Activated T-helper 17 cell treated with anti-CD3 and anti-CD28 coated beads, Interleukin-2, amount 50 U/mL, for 72 hours (primary cell): ENCODE data around the gene ZNF556. TPM values are rescaled to one million over a fixed set of nuclear protein-coding genes. Genes with fewer than 3 reads are reported as not detected.
"Not testable (repeated sequence)": the region's sequence is repeated elsewhere in the genome, so short reads cannot be mapped to it uniquely, and the experiment has no call there.

ENCODE experiments used
- ATAC-seq: fragments of 150-1000 bp; cut with Tn5 transposase; replicated peaks from 2 replicates; pipeline ENCODE4 v1.10.0; 2021; ENCODE audit warnings: mild to moderate bottlenecking, moderate library complexity
- H3K27ac Mint-ChIP-seq: one replicate; pipeline ENCODE4 v1.8.0; 2022; ENCODE audit warnings: mixed read lengths
- H3K27me3 Mint-ChIP-seq: one replicate; pipeline ENCODE4 v1.8.0; 2022; ENCODE audit warnings: mixed read lengths
- H3K36me3 Mint-ChIP-seq: one replicate; pipeline ENCODE4 v1.8.0; 2022; ENCODE audit warnings: low read depth, mild to moderate bottlenecking, mixed read lengths
- H3K4me1 Mint-ChIP-seq: one replicate; pipeline ENCODE4 v1.8.0; 2022; ENCODE audit warnings: mixed read lengths
- H3K4me3 Mint-ChIP-seq: one replicate; pipeline ENCODE4 v1.8.0; 2022; ENCODE audit warnings: mild to moderate bottlenecking, mixed read lengths
- H3K9me3 Mint-ChIP-seq: one replicate; pipeline ENCODE4 v1.8.0; 2022; ENCODE audit warnings: mixed read lengths
- total RNA-seq, 2 donors: library from RNA; stranded (reverse); gene quantifications; one replicate each; pipeline ENCODE4 v1.2.3, GENCODE V29; 2022

Gene ZNF556
- total RNA-seq, 2 donors from 2014 or later, result 0.95 TPM; not detected in 1

DNA sequence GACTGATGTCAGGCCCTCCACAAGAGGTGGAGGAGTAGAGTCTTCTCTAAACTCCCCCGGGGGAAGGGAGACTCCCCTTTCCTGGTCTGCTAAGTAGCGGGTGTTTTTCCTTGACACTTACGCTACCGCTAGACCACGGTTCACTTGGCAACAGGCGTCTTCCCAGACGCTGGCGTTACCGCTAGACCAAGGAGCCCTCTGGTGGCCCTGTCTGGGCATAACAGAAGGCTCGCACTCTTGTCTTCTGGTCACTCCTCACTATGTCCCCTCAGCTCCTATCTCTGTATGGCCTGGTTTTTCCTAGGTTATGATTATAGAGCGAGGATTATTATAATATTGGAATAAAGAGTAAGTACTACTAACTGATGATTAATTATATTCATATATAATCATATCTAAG, 5.0 kb downstream of the ZNF556 start:
- not testable (repeated sequence) for H3K4me1 Mint-ChIP-seq, H3K27me3 Mint-ChIP-seq, H3K36me3 Mint-ChIP-seq, ATAC-seq, H3K9me3 Mint-ChIP-seq, H3K4me3 Mint-ChIP-seq, H3K27ac Mint-ChIP-seq

DNA sequence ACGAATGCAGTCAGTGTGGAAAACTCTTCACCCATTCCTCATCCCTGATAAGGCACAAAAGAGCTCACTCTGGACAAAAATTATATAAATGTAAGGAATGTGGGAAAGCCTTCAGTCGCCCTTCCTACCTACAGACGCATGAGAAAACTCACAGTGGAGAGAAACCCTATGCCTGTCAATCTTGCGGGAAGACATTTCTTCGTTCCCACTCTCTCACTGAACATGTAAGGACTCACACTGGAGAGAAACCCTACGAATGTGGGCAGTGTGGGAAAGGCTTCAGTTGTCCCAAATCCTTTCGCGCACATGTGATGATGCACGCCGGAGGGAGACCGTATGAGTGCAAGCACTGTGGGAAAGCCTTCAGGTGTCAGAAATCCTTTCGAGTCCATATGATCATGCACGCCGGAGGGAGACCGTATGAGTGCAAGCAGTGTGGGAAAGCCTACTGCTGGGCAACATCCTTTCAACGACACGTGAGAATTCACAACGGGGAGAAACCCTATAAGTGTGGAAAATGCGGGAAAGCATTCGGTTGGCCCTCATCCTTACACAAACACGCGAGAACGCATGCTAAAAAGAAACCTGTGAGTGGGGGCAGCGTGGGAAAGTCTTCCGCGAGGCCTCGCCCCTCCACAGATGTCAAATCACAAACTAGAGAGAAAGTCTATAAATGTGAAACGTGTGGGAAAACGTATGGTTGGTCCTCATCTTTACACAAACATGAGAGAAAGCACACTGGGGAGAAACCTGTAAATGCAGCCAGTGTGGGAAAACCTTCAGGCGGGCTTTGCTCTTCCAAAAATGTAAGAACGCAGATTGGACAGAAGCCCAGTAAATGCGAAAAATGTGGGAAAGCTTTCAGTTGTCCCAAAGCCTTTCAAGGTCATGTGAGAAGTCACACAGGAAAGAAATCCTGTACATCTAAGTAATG, 10.5 kb downstream of the ZNF556 start:
- H3K27me3 Mint-ChIP-seq, result no peaks in the 10 kb centered on the region
- ATAC-seq, result no peak
- H3K27ac Mint-ChIP-seq, result no peak overlapping the region
- no peaks in the 10 kb centered on the region for H3K36me3 Mint-ChIP-seq
- no peaks in the 10 kb centered on the region for H3K9me3 Mint-ChIP-seq
- H3K4me1 Mint-ChIP-seq, result no peaks in the 10 kb centered on the region
- no peak overlapping the region for H3K4me3 Mint-ChIP-seq

GRCh38 chr19:2883686-2884439, 16.7 kb downstream of the ZNF556 start:
- Mint-ChIP-seq H3K4me1 (peaks cover 5% of the 10 kb centered on the region), H3K9me3 (no peaks in the 10 kb centered on the region), H3K27me3 (no peaks in the 10 kb centered on the region), H3K4me3 (no peak overlapping the region), H3K27ac (no peak overlapping the region), H3K36me3 (no peaks in the 10 kb centered on the region)
- ATAC-seq, result no peak

DNA sequence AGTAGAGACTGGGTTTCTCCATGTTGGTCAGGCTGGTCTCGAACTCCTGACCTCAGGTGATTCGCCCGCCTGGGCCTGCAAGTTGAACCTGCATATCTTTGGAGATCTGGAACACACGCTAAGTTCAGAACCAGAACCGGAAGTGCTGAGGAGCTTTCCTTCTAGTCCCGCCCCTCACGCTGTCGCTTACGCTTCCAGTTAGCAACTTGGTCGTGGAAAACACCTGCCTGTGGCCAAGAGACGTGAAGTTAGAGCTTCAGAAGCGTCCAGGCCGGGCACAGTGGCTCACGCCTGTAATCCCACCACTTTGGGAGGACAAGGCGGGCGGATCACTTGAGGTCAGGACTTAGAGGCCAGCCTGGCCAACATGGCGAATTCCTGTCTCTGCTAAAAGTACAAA, 18.6 kb downstream of the ZNF556 start:
- no peak for ATAC-seq
- H3K27me3 Mint-ChIP-seq, result no peaks in the 10 kb centered on the region
- no peaks in the 10 kb centered on the region for H3K36me3 Mint-ChIP-seq
- H3K27ac Mint-ChIP-seq, result no peak overlapping the region
- peaks cover 5% of the 10 kb centered on the region for H3K4me1 Mint-ChIP-seq
- H3K9me3 Mint-ChIP-seq, result no peaks in the 10 kb centered on the region
- H3K4me3 Mint-ChIP-seq, result no peak overlapping the region

GRCh38 chr19:2887391-2887914, 20.3 kb downstream of the ZNF556 start:
- peaks cover 5% of the 10 kb centered on the region for H3K4me1 Mint-ChIP-seq
- no peak overlapping the region for H3K27ac Mint-ChIP-seq

DNA sequence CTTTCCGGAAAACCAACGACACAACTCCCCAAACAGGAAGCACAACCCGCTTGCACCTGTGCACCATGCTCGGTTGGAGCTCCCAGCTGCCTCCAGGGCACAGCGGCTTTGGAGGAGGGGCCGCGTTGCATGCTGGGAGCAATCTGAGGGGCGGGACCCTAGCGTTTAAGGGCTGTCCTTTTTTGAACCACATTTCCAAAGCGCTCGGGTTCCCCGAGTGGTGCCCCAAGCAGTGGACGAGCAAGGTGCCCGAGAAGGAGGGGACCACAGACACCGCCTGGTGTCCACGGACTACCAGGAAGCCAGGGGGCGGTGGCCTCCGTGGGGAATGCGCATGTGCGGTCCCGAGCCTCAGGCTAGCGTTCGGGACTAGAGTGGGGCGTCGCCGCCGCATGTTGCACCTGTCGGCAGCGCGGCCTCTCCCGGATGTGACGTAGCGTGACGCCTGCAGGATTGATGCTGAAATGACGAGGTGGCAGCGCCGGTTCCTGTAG, 21.6 kb downstream of the ZNF556 start:
- Mint-ChIP-seq H3K4me3 (peak overlapping the region; percentile 44), H3K27me3 (no peaks in the 10 kb centered on the region), H3K9me3 (no peaks in the 10 kb centered on the region), H3K36me3 (no peaks in the 10 kb centered on the region), H3K4me1 (peaks cover 5% of the 10 kb centered on the region), H3K27ac (no peak overlapping the region)
- peak; percentile 77 for ATAC-seq

More at GRCh38 chr19:2887391-2887914, 20.3 kb downstream of the ZNF556 start:
- peak; percentile 62 for ATAC-seq
- Mint-ChIP-seq H3K9me3 (no peaks in the 10 kb centered on the region), H3K36me3 (no peaks in the 10 kb centered on the region), H3K4me3 (peak overlapping the region; percentile 48), H3K27me3 (no peaks in the 10 kb centered on the region)

- H3K4me3 Mint-ChIP-seq, H3K4me1 Mint-ChIP-seq, H3K27me3 Mint-ChIP-seq, ATAC-seq, H3K9me3 Mint-ChIP-seq, H3K27ac Mint-ChIP-seq, H3K36me3 Mint-ChIP-seq: not testable (repeated sequence)
Observed at GRCh38 chr19:2890531-2890930, 23.4 kb downstream of the ZNF556 start.

DNA sequence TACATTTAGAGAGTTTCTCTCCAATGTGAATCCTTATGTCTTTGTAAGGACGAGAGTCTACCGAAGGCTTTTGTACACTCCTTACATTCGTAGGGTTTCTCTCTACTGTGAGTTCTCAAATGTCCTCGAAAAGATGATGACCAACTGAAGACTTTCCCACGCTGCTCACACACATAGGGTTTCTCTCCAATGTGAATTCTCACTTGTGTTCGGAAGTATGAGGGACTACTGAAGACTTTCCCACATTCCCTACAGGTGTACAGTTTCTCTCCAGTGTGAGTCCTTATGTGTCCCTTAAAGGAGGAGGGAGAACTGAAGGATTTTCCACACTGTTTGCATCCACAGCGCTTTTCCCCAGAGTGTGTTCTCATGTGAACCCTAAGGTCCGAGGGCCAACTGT, 29.6 kb downstream of the ZNF556 start:
- no peaks in the 10 kb centered on the region for H3K27me3 Mint-ChIP-seq
- H3K4me3 Mint-ChIP-seq, result no peak overlapping the region
- peaks cover 2% of the 10 kb centered on the region for H3K4me1 Mint-ChIP-seq
- H3K36me3 Mint-ChIP-seq, result no peaks in the 10 kb centered on the region
- H3K27ac Mint-ChIP-seq, result no peak overlapping the region
- no peaks in the 10 kb centered on the region for H3K9me3 Mint-ChIP-seq
- ATAC-seq, result no peak

DNA sequence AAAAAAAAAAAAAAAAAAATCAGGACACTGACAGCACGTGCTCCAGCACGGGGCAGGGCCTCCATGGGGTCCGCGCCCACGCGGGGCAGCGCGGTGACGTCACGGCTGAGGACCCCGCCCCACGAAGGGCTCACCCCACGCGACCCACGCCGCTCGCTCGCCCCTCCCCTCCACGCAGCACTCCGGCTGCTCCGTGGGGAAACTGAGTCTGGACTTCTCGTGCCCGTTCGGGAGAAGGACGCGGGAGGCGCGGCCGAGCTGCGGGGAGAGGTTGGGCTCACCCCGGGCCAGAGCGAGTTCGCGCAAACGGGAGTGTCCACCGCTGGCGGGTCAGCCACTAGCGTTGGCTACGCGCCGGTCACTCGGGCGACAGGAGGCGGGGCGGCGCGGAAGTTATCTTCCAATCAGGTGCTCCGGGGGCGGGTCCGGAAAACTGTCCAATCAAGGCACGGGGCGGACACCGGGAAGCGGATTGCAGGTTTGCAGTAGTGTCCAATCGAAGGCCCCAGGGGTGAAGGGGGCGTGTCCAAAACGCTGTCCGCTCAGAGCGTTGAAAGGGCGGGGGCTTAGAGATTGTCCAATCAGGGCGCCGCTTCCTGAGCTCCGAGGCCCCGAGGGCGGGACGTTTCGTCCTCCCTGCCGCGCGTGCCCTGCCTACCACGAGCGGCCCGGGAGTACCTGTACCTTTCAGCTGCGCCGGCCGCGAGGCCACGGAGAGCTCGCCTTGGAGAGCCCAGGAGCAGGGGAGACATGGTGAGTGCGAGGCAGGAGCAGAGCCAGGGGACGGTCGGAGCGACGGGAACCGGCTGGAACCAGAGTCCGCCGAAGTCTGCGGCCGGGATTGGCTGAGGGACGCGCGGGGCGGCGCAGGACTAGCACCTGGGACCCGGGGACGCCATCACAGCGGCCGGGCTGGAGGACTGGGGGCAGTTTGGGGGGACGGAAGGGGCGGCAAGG, 33.4 kb downstream of the ZNF556 start, which contains the start of gene ZNF57:
Gene ZNF57 (plus strand): TSS at position 633 of the 957 bp plus-strand sequence. CDS start 118 bp downstream, at position 751.
- peak within 1 kb of the TSS; percentile 98 for H3K4me3 Mint-ChIP-seq
- no peaks in the 10 kb centered on the region for H3K9me3 Mint-ChIP-seq
- no peaks in the 10 kb centered on the region for H3K27me3 Mint-ChIP-seq
- no peaks in the 10 kb centered on the region for H3K36me3 Mint-ChIP-seq
- H3K4me1 Mint-ChIP-seq, result peaks cover 9% of the 10 kb centered on the region
- peak within 1 kb of the TSS; percentile 96 for H3K27ac Mint-ChIP-seq
- peak; percentile 99 for ATAC-seq

- peaks cover 16% of the 10 kb centered on the region for H3K4me1 Mint-ChIP-seq
- H3K27ac Mint-ChIP-seq, result no peak overlapping the region
- H3K27me3 Mint-ChIP-seq, result no peaks in the 10 kb centered on the region
- H3K36me3 Mint-ChIP-seq, result no peaks in the 10 kb centered on the region
- H3K4me3 Mint-ChIP-seq, result peak overlapping the region; percentile 98
- no peaks in the 10 kb centered on the region for H3K9me3 Mint-ChIP-seq
- ATAC-seq, result no peak
Observed at GRCh38 chr19:2902590-2903218, 35.6 kb downstream of the ZNF556 start.

DNA sequence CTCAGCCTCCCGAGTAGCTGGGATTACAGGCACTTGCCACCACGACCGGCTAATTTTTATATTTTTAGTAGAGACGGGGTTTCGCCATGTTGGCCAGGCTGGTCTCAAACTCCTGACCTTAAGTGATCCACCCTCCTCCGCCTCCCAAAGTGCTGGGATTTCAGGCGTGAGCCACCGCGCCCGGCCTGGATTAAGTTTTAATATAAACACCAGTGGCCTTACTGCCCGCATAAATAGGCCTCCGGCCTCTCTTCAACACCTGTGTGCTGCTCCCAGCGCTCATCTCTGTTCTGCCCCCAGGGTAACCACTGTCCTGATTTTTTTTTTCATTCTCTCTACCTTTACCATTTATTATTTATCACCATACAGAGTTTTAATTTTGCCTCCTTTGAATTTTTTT, 36.2 kb downstream of the ZNF556 start:
- H3K4me3 Mint-ChIP-seq, H3K9me3 Mint-ChIP-seq, H3K27me3 Mint-ChIP-seq, H3K27ac Mint-ChIP-seq, H3K36me3 Mint-ChIP-seq, ATAC-seq: not testable (repeated sequence)
- H3K4me1 Mint-ChIP-seq, result peaks cover 16% of the 10 kb centered on the region

- Mint-ChIP-seq H3K27ac (no peak overlapping the region), H3K4me3 (no peak overlapping the region), H3K9me3 (no peaks in the 10 kb centered on the region), H3K27me3 (no peaks in the 10 kb centered on the region), H3K36me3 (peaks cover 6% of the 10 kb centered on the region), H3K4me1 (peaks cover 26% of the 10 kb centered on the region)
- ATAC-seq, result no peak
Observed at GRCh38 chr19:2905918-2906519, 38.9 kb downstream of the ZNF556 start.

- Mint-ChIP-seq H3K27me3 (no peaks in the 10 kb centered on the region), H3K9me3 (peaks cover 1% of the 10 kb centered on the region), H3K27ac (peak overlapping the region; percentile 4), H3K4me3 (peak overlapping the region; percentile 5), H3K4me1 (peaks cover 28% of the 10 kb centered on the region), H3K36me3 (peaks cover 9% of the 10 kb centered on the region)
- ATAC-seq, result no peak
Observed at GRCh38 chr19:2906631-2907195, 39.6 kb downstream of the ZNF556 start.
